ENCODE data around the gene PALD1. TPM values are rescaled to one million over a fixed set of nuclear protein-coding genes. Genes with fewer than 3 reads are reported as not detected.

The PALD1 gene
- total RNA-seq, 4 donors from 2014 or later: 10.4 to 19.1 (median 12.8) TPM

DNA sequence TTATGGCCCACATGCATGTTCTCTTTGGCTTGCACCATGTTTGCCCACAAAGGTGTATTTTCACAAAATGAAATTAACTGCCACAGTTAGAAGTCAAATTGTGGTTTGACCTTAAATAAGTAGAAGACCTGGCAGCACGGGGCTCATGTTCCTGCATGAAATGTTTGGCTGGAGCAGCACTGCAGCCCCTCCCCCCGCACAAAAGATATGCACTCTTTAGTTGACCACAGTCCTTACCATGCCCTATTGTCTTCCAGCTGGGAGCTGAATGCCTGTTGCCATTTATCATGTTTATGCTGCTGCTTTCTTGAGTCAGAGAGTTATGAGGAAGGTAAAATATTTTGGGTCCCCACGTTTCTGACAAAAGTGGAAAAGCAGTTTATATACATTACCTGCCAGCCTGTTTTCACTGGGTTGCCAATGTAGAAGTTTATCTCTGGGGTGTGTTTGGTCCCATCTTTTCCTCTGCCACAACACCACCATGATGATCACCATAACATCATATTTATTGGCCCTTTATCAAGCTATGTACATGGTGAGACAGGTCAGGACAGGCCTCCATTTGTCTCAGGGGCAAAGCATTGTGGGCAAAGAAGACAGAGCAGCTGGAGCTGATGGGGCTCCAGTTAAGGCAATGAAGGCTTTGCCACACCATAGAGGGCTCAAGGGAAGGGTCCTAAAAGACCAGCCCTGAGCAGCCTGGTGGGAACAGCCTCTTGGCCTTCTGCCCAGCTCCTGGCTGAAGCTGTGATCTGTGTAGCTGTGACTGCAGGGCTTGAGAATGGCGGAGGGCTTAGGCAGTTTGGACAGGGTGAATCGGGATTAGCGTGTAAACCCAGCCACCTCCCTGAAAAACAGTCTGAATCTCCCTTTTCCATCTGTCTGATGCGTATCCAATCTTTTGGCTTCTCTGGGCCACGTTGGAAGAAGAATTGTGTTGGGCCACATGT, 118.6 kb downstream of the PALD1 start:
- peaks cover 0 to 9% (median 0%) of the 10 kb centered on the region in 4 donors for H3K4me1 ChIP-seq
- no peaks in the 10 kb centered on the region for H3K36me3 ChIP-seq
- H3K4me3 ChIP-seq: no peak overlapping the region
- no peak for DNase-seq (ENCODE audit: extremely low spot score)
- WGBS: 84% methylated on average over 8 of the region's 8 CpGs
- no peak overlapping the region for H3K27ac ChIP-seq (replicated peaks in 1 of 4)
- no peaks in the 10 kb centered on the region for H3K9me3 ChIP-seq
- no peak for TF ChIP-seq EP300 (IDR thresholded peaks at IDR 0.05)
- TF ChIP-seq POLR2AphosphoS5 (IDR thresholded peaks at IDR 0.05): no peak
- TF ChIP-seq CTCF (IDR thresholded peaks at IDR 0.05): no peak
- TF ChIP-seq POLR2A (IDR thresholded peaks at IDR 0.05; ENCODE audit: low read depth): no peak
- intact Hi-C loops (cut with DNase I): no loop called here
- no peaks in the 10 kb centered on the region for H3K27me3 ChIP-seq

GRCh38 chr10:70597856-70598815, 119.6 kb downstream of the PALD1 start:
- no peak for DNase-seq (ENCODE audit: extremely low spot score)
- intact Hi-C loops (cut with DNase I): no loop called here
- no peaks in the 10 kb centered on the region for H3K27me3 ChIP-seq
- H3K4me3 ChIP-seq: no peak overlapping the region
- no peak for TF ChIP-seq POLR2AphosphoS5 (IDR thresholded peaks at IDR 0.05)
- no peak for TF ChIP-seq POLR2A (IDR thresholded peaks at IDR 0.05; ENCODE audit: low read depth)
- TF ChIP-seq EP300 (IDR thresholded peaks at IDR 0.05): no peak
- no peak for TF ChIP-seq CTCF (IDR thresholded peaks at IDR 0.05)
- H3K9me3 ChIP-seq: no peaks in the 10 kb centered on the region
- peaks cover 0 to 9% (median 0%) of the 10 kb centered on the region in 4 donors for H3K4me1 ChIP-seq
- WGBS: 94% methylated on average over 16 of the region's 34 CpGs
- H3K36me3 ChIP-seq: no peaks in the 10 kb centered on the region
- H3K27ac ChIP-seq (replicated peaks in 1 of 4): no peak overlapping the region

GRCh38 chr10:70598857-70599295, 120.3 kb downstream of the PALD1 start:
- intact Hi-C loops (cut with DNase I): no loop called here
- TF ChIP-seq POLR2AphosphoS5 (IDR thresholded peaks at IDR 0.05): no peak
- no peak for TF ChIP-seq POLR2A (IDR thresholded peaks at IDR 0.05; ENCODE audit: low read depth)
- Histone ChIP-seq H3K4me3 (no peak overlapping the region), H3K4me1 (peaks cover 0 to 9% (median 0%) of the 10 kb centered on the region in 4 donors), H3K27ac (replicated peaks in 1 of 4) (no peak overlapping the region), H3K9me3 (no peaks in the 10 kb centered on the region), H3K36me3 (no peaks in the 10 kb centered on the region), H3K27me3 (no peaks in the 10 kb centered on the region)
- WGBS: 89% methylated on average over 15 of the region's 16 CpGs
- DNase-seq (ENCODE audit: extremely low spot score): no peak

- Histone ChIP-seq H3K9me3 (no peaks in the 10 kb centered on the region), H3K4me3 (no peak overlapping the region), H3K27ac (replicated peaks in 1 of 4) (no peak overlapping the region), H3K27me3 (no peaks in the 10 kb centered on the region), H3K4me1 (peaks cover 0 to 9% (median 0%) of the 10 kb centered on the region in 4 donors), H3K36me3 (no peaks in the 10 kb centered on the region)
- DNase-seq (ENCODE audit: extremely low spot score): no peak
- TF ChIP-seq EP300 (IDR thresholded peaks at IDR 0.05) (no peak), POLR2A (IDR thresholded peaks at IDR 0.05; ENCODE audit: low read depth) (no peak), CTCF (IDR thresholded peaks at IDR 0.05) (no peak), POLR2AphosphoS5 (IDR thresholded peaks at IDR 0.05) (no peak)
- intact Hi-C loops (cut with DNase I): no loop called here
- 94% methylated on average over 8 of the region's 8 CpGs for WGBS
These were observed 120.8 kb downstream of the PALD1 start for GRCh38 chr10:70599319-70599718.

All from esophagus muscularis mucosa (tissue), 4 donors.